Neural cell (in vitro differentiated cells): Measurements from ENCODE around the gene EIF4G3. TPM values are rescaled to one million over a fixed set of nuclear protein-coding genes. Genes with fewer than 3 reads are reported as not detected.

Source experiments
- H2AFZ ChIP-seq: fragments of 200-600, 300-800 bp; sonication (generic), shearing (Covaris generic); 2 replicates; pipeline ENCODE4 v1.6.0; 2014; ENCODE audit warnings: low read depth, mild to moderate bottlenecking, antibody characterized with exemption, low read length, moderate library complexity
- H3F3A ChIP-seq: fragments of 200-600 bp; shearing (Covaris generic); 2 replicates; pipeline ENCODE4 v1.6.1; 2016; ENCODE audit warnings: mild to moderate bottlenecking, moderate library complexity, mixed read lengths, antibody characterized with exemption, low read length; ENCODE audit not compliant: insufficient read depth, poor library complexity, severe bottlenecking
- H3K27ac ChIP-seq: fragments of 200-600, 300-800 bp; sonication (generic), shearing (Covaris generic); 2 replicates; pipeline ENCODE4 v1.5.1; 2014; ENCODE audit warnings: mild to moderate bottlenecking, low read length, moderate library complexity
- H3K27me3 ChIP-seq: fragments of 300-800, 200-600 bp; sonication (generic), shearing (Covaris generic); 2 replicates; pipeline ENCODE4 v1.6.0; 2014; ENCODE audit warnings: mild to moderate bottlenecking, low read depth, low read length, moderate library complexity; ENCODE audit not compliant: insufficient read depth
- H3K36me3 ChIP-seq: fragments of 300-800, 200-600 bp; sonication (generic), shearing (Covaris generic); 2 replicates; pipeline ENCODE4 v1.5.1; 2014; ENCODE audit warnings: mild to moderate bottlenecking, antibody characterized with exemption, low read length, moderate library complexity; ENCODE audit not compliant: insufficient read depth
- H3K4me2 ChIP-seq: fragments of 300-800, 200-600 bp; sonication (generic), shearing (Covaris generic); 2 replicates; pipeline ENCODE4 v1.6.0; 2014; ENCODE audit warnings: mild to moderate bottlenecking, low read length
- H3K4me3 ChIP-seq: fragments of 300-800, 200-600 bp; sonication (generic), shearing (Covaris generic); 2 replicates; pipeline ENCODE4 v1.5.1; 2014; ENCODE audit warnings: mild to moderate bottlenecking, low read length, moderate library complexity
- H3K79me2 ChIP-seq: fragments of 200-600 bp; shearing (Covaris generic); replicated peaks from 2 replicates; pipeline ENCODE4 v1.6.0; 2014; ENCODE audit warnings: mild to moderate bottlenecking, low read length, moderate library complexity; ENCODE audit not compliant: insufficient read depth
- H3K9ac ChIP-seq: fragments of 300-800, 200-600 bp; sonication (generic), shearing (Covaris generic); 2 replicates; pipeline ENCODE4 v1.6.1; 2016; ENCODE audit warnings: mild to moderate bottlenecking, low read length, mixed read lengths
- H3K9me2 ChIP-seq: fragments of 200-600 bp; shearing (Covaris generic); 2 replicates; pipeline ENCODE4 v1.6.1; 2016; ENCODE audit warnings: mild to moderate bottlenecking, low read length, mixed read lengths; ENCODE audit not compliant: insufficient read depth
- H3K9me3 ChIP-seq: fragments of 200-600, 300-800 bp; sonication (generic), shearing (Covaris generic); 2 replicates; pipeline ENCODE4 v1.6.1; 2016; ENCODE audit warnings: mild to moderate bottlenecking, mixed run types, low read length, moderate library complexity, mixed read lengths
- H4K20me1 ChIP-seq: fragments of 200-600 bp; shearing (Covaris generic); 2 replicates; pipeline ENCODE4 v1.6.1; 2016; ENCODE audit warnings: mild to moderate bottlenecking, mixed run types; ENCODE audit not compliant: insufficient read depth
- EP300 ChIP-seq: fragments of 450-650 bp; conservative IDR thresholded peaks from 2 replicates; pipeline ENCODE4 v1.6.1; 2014; ENCODE audit warnings: antibody characterized with exemption, mild to moderate bottlenecking, moderate library complexity; ENCODE audit not compliant: poor library complexity, severe bottlenecking
- EZH2 ChIP-seq: fragments of 200-600, 300-800 bp; shearing (Covaris generic), sonication (generic); IDR thresholded peaks from 2 replicates; pipeline ENCODE4 v1.6.1; 2014; ENCODE audit warnings: antibody characterized with exemption, low read length, borderline replicate concordance, mild to moderate bottlenecking; ENCODE audit not compliant: insufficient read depth, poor library complexity, severe bottlenecking
- MXI1 ChIP-seq: fragments of 450-650 bp; conservative IDR thresholded peaks from 2 replicates; pipeline ENCODE4 v1.6.1; 2014; ENCODE audit warnings: antibody characterized with exemption, mild to moderate bottlenecking; ENCODE audit not compliant: poor library complexity, severe bottlenecking
- POLR2AphosphoS5 ChIP-seq: IDR thresholded peaks from 2 replicates; pipeline ENCODE4 v1.6.1; 2012
- RAD21 ChIP-seq: fragments of 450-650 bp; conservative IDR thresholded peaks from 2 replicates; pipeline ENCODE4 v1.6.1; 2014; ENCODE audit warnings: antibody characterized with exemption, mild to moderate bottlenecking, moderate library complexity
- REST ChIP-seq: IDR thresholded peaks from 2 replicates; pipeline ENCODE4 v1.6.1; 2012; ENCODE audit warnings: borderline replicate concordance
- SMC3 ChIP-seq: fragments of 450-650 bp; conservative IDR thresholded peaks from 2 replicates; pipeline ENCODE4 v1.6.1; 2014; ENCODE audit warnings: antibody characterized with exemption, mild to moderate bottlenecking, moderate library complexity; ENCODE audit not compliant: poor library complexity
- TAF1 ChIP-seq: IDR thresholded peaks from 2 replicates; pipeline ENCODE4 v1.6.1; 2012; ENCODE audit warnings: low read depth
- polyA plus RNA-seq: library from polyadenylated mRNA; depleted of rRNA; stranded (reverse); fragments of >200 nt; gene quantifications from 2 replicates; pipeline ENCODE4 v1.2.3, GENCODE V29; 2014
- TF ChIP-seq, protein P1 (sequence below): fragments of 450-650 bp; IDR thresholded peaks from 2 replicates; pipeline ENCODE4 v1.5.1; 2014; ENCODE audit warnings: antibody characterized with exemption, mild to moderate bottlenecking, moderate library complexity; ENCODE audit not compliant: poor library complexity, severe bottlenecking

Gene EIF4G3
- polyA plus RNA-seq, 1 donor from 2014 or later = 56.9 TPM

GRCh38 chr1:20847611-20848080 is 329.1 kb downstream of the EIF4G3 start:
- Histone ChIP-seq H3K27me3 (no peaks in the 10 kb centered on the region), H3K36me3 (peaks cover 13% of the 10 kb centered on the region), H3K9me2 (no peaks in the 10 kb centered on the region), H3K9ac (no peak overlapping the region), H3F3A (no peaks in the 10 kb centered on the region), H3K79me2 (no peaks in the 10 kb centered on the region), H4K20me1 (no peaks in the 10 kb centered on the region), H3K4me3 (no peak overlapping the region), H2AFZ (no peak overlapping the region), H3K9me3 (no peaks in the 10 kb centered on the region), H3K27ac (no peak overlapping the region), H3K4me2 (no peak overlapping the region)
- TF ChIP-seq REST (no peak), RAD21 (no peak), SMC3 (no peak), EP300 (no peak), EZH2 (no peak), TAF1 (no peak), MXI1 (no peak), POLR2AphosphoS5 (no peak)
- TF ChIP-seq, protein P1, sequence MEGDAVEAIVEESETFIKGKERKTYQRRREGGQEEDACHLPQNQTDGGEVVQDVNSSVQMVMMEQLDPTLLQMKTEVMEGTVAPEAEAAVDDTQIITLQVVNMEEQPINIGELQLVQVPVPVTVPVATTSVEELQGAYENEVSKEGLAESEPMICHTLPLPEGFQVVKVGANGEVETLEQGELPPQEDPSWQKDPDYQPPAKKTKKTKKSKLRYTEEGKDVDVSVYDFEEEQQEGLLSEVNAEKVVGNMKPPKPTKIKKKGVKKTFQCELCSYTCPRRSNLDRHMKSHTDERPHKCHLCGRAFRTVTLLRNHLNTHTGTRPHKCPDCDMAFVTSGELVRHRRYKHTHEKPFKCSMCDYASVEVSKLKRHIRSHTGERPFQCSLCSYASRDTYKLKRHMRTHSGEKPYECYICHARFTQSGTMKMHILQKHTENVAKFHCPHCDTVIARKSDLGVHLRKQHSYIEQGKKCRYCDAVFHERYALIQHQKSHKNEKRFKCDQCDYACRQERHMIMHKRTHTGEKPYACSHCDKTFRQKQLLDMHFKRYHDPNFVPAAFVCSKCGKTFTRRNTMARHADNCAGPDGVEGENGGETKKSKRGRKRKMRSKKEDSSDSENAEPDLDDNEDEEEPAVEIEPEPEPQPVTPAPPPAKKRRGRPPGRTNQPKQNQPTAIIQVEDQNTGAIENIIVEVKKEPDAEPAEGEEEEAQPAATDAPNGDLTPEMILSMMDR = no peak

- Histone ChIP-seq H3K27me3 (no peaks in the 10 kb centered on the region), H3K4me3 (no peak overlapping the region), H3K9ac (no peak overlapping the region), H3K9me2 (no peaks in the 10 kb centered on the region), H4K20me1 (no peaks in the 10 kb centered on the region), H3K36me3 (peaks cover 13% of the 10 kb centered on the region), H3K9me3 (no peaks in the 10 kb centered on the region), H2AFZ (no peak overlapping the region), H3K27ac (no peak overlapping the region), H3K79me2 (no peaks in the 10 kb centered on the region), H3K4me2 (no peak overlapping the region), H3F3A (no peaks in the 10 kb centered on the region)
- no peak for TF ChIP-seq EP300
- no peak for TF ChIP-seq REST
- TF ChIP-seq EZH2 = no peak
- no peak for TF ChIP-seq RAD21
- TF ChIP-seq MXI1 = no peak
- no peak for TF ChIP-seq SMC3
- TF ChIP-seq POLR2AphosphoS5 = no peak
- TF ChIP-seq, protein P1 = no peak
- no peak for TF ChIP-seq TAF1
Measured at GRCh38 chr1:20846461-20847374, 330.0 kb downstream of the EIF4G3 start.
